Hepatocyte (in vitro differentiated cells): ENCODE data around the gene TNS3. TPM values are rescaled to one million over a fixed set of nuclear protein-coding genes. Genes with fewer than 3 reads are reported as not detected.
A peak's percentile ranks its signal among the peaks of the same experiment; 100 is the strongest.

Experiments used
- DNase-seq: peaks from one replicate; pipeline ENCODE4 v3.0.0-alpha.2; 2016; ENCODE audit warnings: low spot score
- H2AFZ ChIP-seq: fragments of 200-600 bp; sonication (generic); 2 replicates; pipeline ENCODE4 v1.6.0; 2016; ENCODE audit warnings: antibody characterized with exemption, mild to moderate bottlenecking
- H3K27ac ChIP-seq: fragments of 200-600 bp; sonication (generic); 2 replicates; pipeline ENCODE4 v1.5.1; 2016; ENCODE audit warnings: mild to moderate bottlenecking
- H3K27me3 ChIP-seq: fragments of 200-600 bp; sonication (generic); 2 replicates; pipeline ENCODE4 v1.6.1; 2016
- H3K36me3 ChIP-seq: fragments of 200-600 bp; sonication (generic); replicated peaks from 2 replicates; pipeline ENCODE4 v1.5.1; 2016; ENCODE audit warnings: low read depth; ENCODE audit not compliant: insufficient read depth
- H3K4me1 ChIP-seq: fragments of 200-600 bp; sonication (generic); 2 replicates; pipeline ENCODE4 v1.5.1; 2016; ENCODE audit warnings: mild to moderate bottlenecking, moderate library complexity; ENCODE audit not compliant: insufficient read depth
- H3K4me2 ChIP-seq: fragments of 200-600 bp; sonication (generic); 2 replicates; pipeline ENCODE4 v1.6.0; 2016
- H3K4me3 ChIP-seq: fragments of 200-600 bp; sonication (generic); 2 replicates; pipeline ENCODE4 v1.5.1; 2016; ENCODE audit warnings: mild to moderate bottlenecking
- H3K79me2 ChIP-seq: fragments of 200-600 bp; sonication (generic); 2 replicates; pipeline ENCODE4 v1.6.0; 2017; ENCODE audit warnings: mild to moderate bottlenecking
- H3K9me2 ChIP-seq: fragments of 200-600 bp; sonication (generic); replicated peaks from 2 replicates; pipeline ENCODE4 v1.6.0; 2017; ENCODE audit warnings: mild to moderate bottlenecking; ENCODE audit not compliant: insufficient read depth
- H3K9me3 ChIP-seq: fragments of 200-600 bp; sonication (generic); 2 replicates; pipeline ENCODE4 v1.5.1; 2016; ENCODE audit warnings: low read depth, mild to moderate bottlenecking
- H4K20me1 ChIP-seq: fragments of 200-600 bp; sonication (generic); 2 replicates; pipeline ENCODE4 v1.6.0; 2016; ENCODE audit warnings: mild to moderate bottlenecking; ENCODE audit not compliant: insufficient read depth, poor library complexity, severe bottlenecking
- CTCF ChIP-seq: fragments of 200-600 bp; sonication (generic); IDR thresholded peaks from 2 replicates; pipeline ENCODE4 v1.5.1; 2016; ENCODE audit warnings: antibody characterized with exemption, mild to moderate bottlenecking; ENCODE audit not compliant: poor library complexity
- EZH2 ChIP-seq: fragments of 200-600 bp; sonication (generic); IDR thresholded peaks from 2 replicates; pipeline ENCODE4 v1.6.1; 2016; ENCODE audit warnings: antibody characterized with exemption, mild to moderate bottlenecking, borderline replicate concordance
- EZH2phosphoT487 ChIP-seq: fragments of 200-600 bp; sonication (generic); IDR thresholded peaks from one replicate; pipeline ENCODE4 v1.6.1; 2018; ENCODE audit warnings: antibody characterized with exemption, mild to moderate bottlenecking, low read depth, moderate library complexity; ENCODE audit not compliant: unreplicated experiment, severe bottlenecking
- WGBS: methylation state at CpG from one replicate; pipeline ENCODE4 v1.1.6; 2016; ENCODE audit warnings: low lambda C conversion rate; ENCODE audit errors: missing lambda C conversion rate; 5-methylcytosine and 5-hydroxymethylcytosine counted together
- polyA plus RNA-seq: library from polyadenylated mRNA; unstranded; fragments of >200 nt; fragmentation: Nextera tagmentation; extraction: Ambion mirVana; gene quantifications from 2 replicates; pipeline ENCODE4 v1.2.1, GENCODE V29; 2016
- total RNA-seq: library from RNA; depleted of rRNA; stranded (reverse); fragments of >200 nt; gene quantifications from 2 replicates; pipeline ENCODE4 v1.2.3, GENCODE V29; 2014

The TNS3 gene
- total and polyA plus RNA-seq, 2 experiments from 2014 or later, result 30.0 to 73.3 TPM

- H3K36me3 ChIP-seq, result no peaks in the 10 kb centered on the region
- DNase-seq, result peak; percentile 62
- H3K9me3 ChIP-seq, result no peaks in the 10 kb centered on the region
- no peak overlapping the region for H3K4me3 ChIP-seq
- peaks cover 81% of the 10 kb centered on the region for H3K79me2 ChIP-seq
- 45% methylated on average over 24 of the region's 24 CpGs for WGBS
- H3K4me2 ChIP-seq, result peak overlapping the region; percentile 64
- TF ChIP-seq EZH2phosphoT487 (no peak), EZH2 (no peak), CTCF (no peak)
- no peaks in the 10 kb centered on the region for H3K9me2 ChIP-seq
- H2AFZ ChIP-seq, result no peak overlapping the region
- H4K20me1 ChIP-seq, result no peaks in the 10 kb centered on the region
- peak overlapping the region; percentile 100 for H3K27ac ChIP-seq
- no peaks in the 10 kb centered on the region for H3K27me3 ChIP-seq
- H3K4me1 ChIP-seq, result peaks cover 73% of the 10 kb centered on the region
Observed at GRCh38 chr7:47571331-47572093, 10.4 kb downstream of the TNS3 start.

- no peak overlapping the region for H2AFZ ChIP-seq
- peak overlapping the region; percentile 100 for H3K27ac ChIP-seq
- no peaks in the 10 kb centered on the region for H3K9me3 ChIP-seq
- H3K4me3 ChIP-seq, result no peak overlapping the region
- TF ChIP-seq CTCF, result no peak
- no peak for TF ChIP-seq EZH2
- TF ChIP-seq EZH2phosphoT487, result no peak
- WGBS, result 48% methylated on average over 4 of the region's 4 CpGs
- H3K36me3 ChIP-seq, result no peaks in the 10 kb centered on the region
- H4K20me1 ChIP-seq, result no peaks in the 10 kb centered on the region
- peaks cover 90% of the 10 kb centered on the region for H3K79me2 ChIP-seq
- H3K4me1 ChIP-seq, result peaks cover 65% of the 10 kb centered on the region
- DNase-seq, result no peak
- H3K9me2 ChIP-seq, result no peaks in the 10 kb centered on the region
- peak overlapping the region; percentile 64 for H3K4me2 ChIP-seq
- H3K27me3 ChIP-seq, result no peaks in the 10 kb centered on the region
Observed at GRCh38 chr7:47570649-47571050, 11.3 kb downstream of the TNS3 start.

- no peak overlapping the region for H3K27ac ChIP-seq
- no peak overlapping the region for H3K4me2 ChIP-seq
- no peaks in the 10 kb centered on the region for H4K20me1 ChIP-seq
- no peaks in the 10 kb centered on the region for H3K9me3 ChIP-seq
- H3K36me3 ChIP-seq, result no peaks in the 10 kb centered on the region
- TF ChIP-seq EZH2 (no peak), EZH2phosphoT487 (no peak), CTCF (no peak)
- H3K79me2 ChIP-seq, result peaks cover 98% of the 10 kb centered on the region
- no peak overlapping the region for H2AFZ ChIP-seq
- H3K4me3 ChIP-seq, result no peak overlapping the region
- H3K9me2 ChIP-seq, result no peaks in the 10 kb centered on the region
- H3K27me3 ChIP-seq, result no peaks in the 10 kb centered on the region
- 93% methylated on average over 13 of the region's 13 CpGs for WGBS
- H3K4me1 ChIP-seq, result peaks cover 45% of the 10 kb centered on the region
- DNase-seq, result no peak
Observed at GRCh38 chr7:47568547-47568946, 13.4 kb downstream of the TNS3 start.
